K562 (cell line): Measurements from ENCODE around the gene PRKCG.

ENCODE experiments used
- BMI1 ChIP-seq: fragments of 150-350 bp; IDR thresholded peaks from 2 replicates; pipeline ENCODE4 v1.6.1; 2014; ENCODE audit warnings: low read length
- CTBP1 ChIP-seq: fragments of 450-650 bp; IDR thresholded peaks from 2 replicates; pipeline ENCODE4 v1.6.1; 2016; ENCODE audit warnings: borderline replicate concordance
- ELF1 ChIP-seq: fragments of 200-800 bp; sonication (Bioruptor generic); IDR thresholded peaks from 2 replicates; pipeline ENCODE4 v1.6.1; 2016; ENCODE audit warnings: missing genetic modification characterization, missing compliant biosample characterization
- ESRRA ChIP-seq: fragments of 450-650 bp; IDR thresholded peaks from 2 replicates; pipeline ENCODE4 v1.6.1; 2014; ENCODE audit warnings: low read depth, mild to moderate bottlenecking, moderate library complexity, borderline replicate concordance
- KDM5B ChIP-seq: fragments of 200-600 bp; sonication (generic); IDR thresholded peaks from 2 replicates; pipeline ENCODE4 v1.6.1; 2012; ENCODE audit warnings: low read depth, mild to moderate bottlenecking, moderate library complexity, low read length, control low read depth, inconsistent platforms; ENCODE audit not compliant: insufficient replicate concordance
- NFYB ChIP-seq: IDR thresholded peaks from 2 replicates; pipeline ENCODE4 v1.6.1; 2011; ENCODE audit warnings: mild to moderate bottlenecking, moderate library complexity; ENCODE audit not compliant: insufficient read length; ENCODE audit errors: extremely low read depth
- SMC3 ChIP-seq: conservative IDR thresholded peaks from 2 replicates; pipeline ENCODE4 v1.6.1; 2011; ENCODE audit warnings: low read depth, low read length, improper control_type of control experiment; ENCODE audit not compliant: insufficient read depth
- SNRNP70 ChIP-seq: fragments of 200-400 bp; formaldehyde crosslinking; optimal IDR thresholded peaks from 2 replicates; pipeline ENCODE3; 2017; ENCODE audit warnings: low read depth, low read length
- SP2 ChIP-seq: IDR thresholded peaks from 2 replicates; pipeline ENCODE4 v1.6.1; 2011; ENCODE audit warnings: mild to moderate bottlenecking, low read depth, low read length, moderate library complexity; ENCODE audit not compliant: poor library complexity, severe bottlenecking; ENCODE audit errors: extremely low read depth
- ZFP30 ChIP-seq: fragments of 250-450 bp; sonication (Bioruptor Pico); IDR thresholded peaks from 2 replicates; pipeline ENCODE4 v1.8.0; 2022; ENCODE audit warnings: moderate library complexity, mild to moderate bottlenecking, inconsistent platforms, borderline replicate concordance
- TF ChIP-seq, protein P1 (sequence below): fragments of 250-450 bp; sonication (Bioruptor Pico); IDR thresholded peaks from 2 replicates; pipeline ENCODE4 v1.8.0; 2021; ENCODE audit warnings: moderate library complexity, mild to moderate bottlenecking, inconsistent platforms
- TF ChIP-seq, protein P2 (sequence below): sonication (generic); formaldehyde crosslinking; IDR thresholded peaks from 2 replicates; pipeline ENCODE4 v1.8.0; 2022; ENCODE audit warnings: missing genetic modification reagents, mild to moderate bottlenecking, borderline replicate concordance
- TF ChIP-seq, protein P3 (sequence below): fragments of 450-650 bp; IDR thresholded peaks from 2 replicates; pipeline ENCODE4 v1.6.1; 2016

DNA sequence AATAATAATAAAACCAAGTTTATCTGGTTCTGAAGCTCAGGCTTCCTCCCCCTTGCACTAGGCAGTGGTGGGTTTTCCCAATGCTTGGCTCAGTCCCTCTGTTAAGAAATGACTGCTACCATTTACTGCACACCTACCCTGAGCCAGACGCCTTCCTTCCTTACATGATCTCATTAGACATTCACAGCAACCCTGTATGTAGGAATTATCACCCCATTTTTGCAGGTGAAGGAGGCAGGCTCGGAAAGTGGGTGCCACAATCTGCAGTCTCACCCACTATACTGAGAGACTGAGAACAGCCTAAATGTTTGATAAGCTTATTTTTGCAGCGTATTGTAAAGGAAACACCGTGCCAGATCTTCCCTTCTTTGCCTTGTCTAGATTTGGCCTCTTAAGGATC is 62.4 kb downstream of the PRKCG start:
- TF ChIP-seq ELF1 (tag) (no peak), SMC3 (no peak), SNRNP70 (no peak), NFYB (no peak), CTBP1 (no peak), SP2 (no peak), KDM5B (no peak), BMI1 (no peak), ESRRA (no peak), ZFP30 (CRISPR knock-in tag) (no peak)
- TF ChIP-seq, protein P1, sequence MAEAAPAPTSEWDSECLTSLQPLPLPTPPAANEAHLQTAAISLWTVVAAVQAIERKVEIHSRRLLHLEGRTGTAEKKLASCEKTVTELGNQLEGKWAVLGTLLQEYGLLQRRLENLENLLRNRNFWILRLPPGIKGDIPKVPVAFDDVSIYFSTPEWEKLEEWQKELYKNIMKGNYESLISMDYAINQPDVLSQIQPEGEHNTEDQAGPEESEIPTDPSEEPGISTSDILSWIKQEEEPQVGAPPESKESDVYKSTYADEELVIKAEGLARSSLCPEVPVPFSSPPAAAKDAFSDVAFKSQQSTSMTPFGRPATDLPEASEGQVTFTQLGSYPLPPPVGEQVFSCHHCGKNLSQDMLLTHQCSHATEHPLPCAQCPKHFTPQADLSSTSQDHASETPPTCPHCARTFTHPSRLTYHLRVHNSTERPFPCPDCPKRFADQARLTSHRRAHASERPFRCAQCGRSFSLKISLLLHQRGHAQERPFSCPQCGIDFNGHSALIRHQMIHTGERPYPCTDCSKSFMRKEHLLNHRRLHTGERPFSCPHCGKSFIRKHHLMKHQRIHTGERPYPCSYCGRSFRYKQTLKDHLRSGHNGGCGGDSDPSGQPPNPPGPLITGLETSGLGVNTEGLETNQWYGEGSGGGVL (CRISPR knock-in tag): no peak
- TF ChIP-seq, protein P2, sequence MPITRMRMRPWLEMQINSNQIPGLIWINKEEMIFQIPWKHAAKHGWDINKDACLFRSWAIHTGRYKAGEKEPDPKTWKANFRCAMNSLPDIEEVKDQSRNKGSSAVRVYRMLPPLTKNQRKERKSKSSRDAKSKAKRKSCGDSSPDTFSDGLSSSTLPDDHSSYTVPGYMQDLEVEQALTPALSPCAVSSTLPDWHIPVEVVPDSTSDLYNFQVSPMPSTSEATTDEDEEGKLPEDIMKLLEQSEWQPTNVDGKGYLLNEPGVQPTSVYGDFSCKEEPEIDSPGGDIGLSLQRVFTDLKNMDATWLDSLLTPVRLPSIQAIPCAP (CRISPR knock-in tag): no peak
- TF ChIP-seq, protein P3, sequence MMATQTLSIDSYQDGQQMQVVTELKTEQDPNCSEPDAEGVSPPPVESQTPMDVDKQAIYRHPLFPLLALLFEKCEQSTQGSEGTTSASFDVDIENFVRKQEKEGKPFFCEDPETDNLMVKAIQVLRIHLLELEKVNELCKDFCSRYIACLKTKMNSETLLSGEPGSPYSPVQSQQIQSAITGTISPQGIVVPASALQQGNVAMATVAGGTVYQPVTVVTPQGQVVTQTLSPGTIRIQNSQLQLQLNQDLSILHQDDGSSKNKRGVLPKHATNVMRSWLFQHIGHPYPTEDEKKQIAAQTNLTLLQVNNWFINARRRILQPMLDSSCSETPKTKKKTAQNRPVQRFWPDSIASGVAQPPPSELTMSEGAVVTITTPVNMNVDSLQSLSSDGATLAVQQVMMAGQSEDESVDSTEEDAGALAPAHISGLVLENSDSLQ: no peak
